ENCODE measurements around the gene RNASEH1. TPM values are rescaled to one million over a fixed set of nuclear protein-coding genes. Genes with fewer than 3 reads are reported as not detected.

Gene RNASEH1
- total and polyA plus RNA-seq, 2 of the 13 experiments (the other 11 are each of a cell fraction or from before 2014, with no cell fraction given): 14.5 to 57.4 TPM

DNA sequence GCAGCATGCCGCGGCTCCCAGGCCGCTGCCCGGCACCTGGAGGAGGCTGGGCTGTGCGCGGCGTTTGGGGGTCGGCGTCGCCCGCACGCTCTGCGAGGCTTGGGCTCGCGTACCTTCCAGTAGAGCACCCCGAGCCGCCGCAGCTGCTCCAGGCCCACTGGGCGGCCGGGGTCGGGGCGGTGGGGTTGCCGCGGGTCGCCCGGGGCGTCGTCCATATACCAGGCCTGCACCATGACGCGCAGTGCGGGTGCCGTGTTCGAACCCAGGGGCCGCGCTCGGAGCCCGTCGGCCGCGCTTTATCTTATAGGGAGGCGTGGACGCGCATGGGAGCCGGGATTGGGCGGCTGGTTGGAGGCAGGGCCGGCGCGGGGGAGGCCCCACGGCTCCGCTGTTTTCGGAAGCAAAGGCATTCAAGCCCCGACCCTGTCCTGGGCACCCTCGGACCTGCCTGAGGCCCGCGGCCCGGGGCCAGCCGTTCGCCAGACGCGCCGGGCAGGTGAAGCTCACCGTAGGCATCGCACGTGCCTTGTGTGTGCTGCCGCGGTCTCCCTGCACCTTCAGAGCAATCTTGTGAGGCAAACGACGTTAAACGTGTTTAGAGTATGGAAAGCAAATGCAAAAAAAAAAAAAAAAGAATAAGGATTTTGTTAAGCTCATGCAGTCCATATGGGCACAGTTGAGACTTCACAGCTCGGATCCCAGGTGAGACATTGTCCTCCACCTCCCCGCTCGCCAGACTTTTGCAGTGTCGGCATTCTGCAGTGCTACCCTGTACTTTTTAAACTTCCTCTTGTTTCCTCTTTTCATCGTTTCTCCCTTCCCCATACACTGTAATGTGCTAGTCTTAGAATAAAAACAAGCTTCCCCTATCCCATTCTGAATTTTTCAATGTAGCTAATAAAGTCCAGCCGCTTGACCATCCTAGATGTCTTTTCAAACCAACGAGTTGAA lies 38.6 kb downstream of the RNASEH1 start, which contains the start of gene ADI1 (continued):
- TF ChIP-seq TAF1 (CRISPR knock-in tag; IDR thresholded peaks at IDR 0.05) (peak; percentile 73), SAFB2 (CRISPR knock-in tag; IDR thresholded peaks at IDR 0.05; ENCODE audit: borderline replicate concordance, low read depth) (peak; percentile 78; the same call in 1 of the 2 replicates), KDM4B (CRISPR knock-in tag; IDR thresholded peaks at IDR 0.05) (no peak; the same call in none of the 2 replicates), RARG (CRISPR knock-in tag; IDR thresholded peaks at IDR 0.05; ENCODE audit: low read depth) (peak; percentile 54; the same call in 1 of the 2 replicates), ZNF652 (CRISPR knock-in tag; IDR thresholded peaks at IDR 0.05; ENCODE audit: borderline replicate concordance, low read depth) (peak; percentile 33; the same call in 1 of the 2 replicates), NFKB2 (CRISPR knock-in tag; IDR thresholded peaks at IDR 0.05; ENCODE audit: borderline replicate concordance) (peak; percentile 82; the same call in 1 of the 2 replicates), ZNF234 (CRISPR knock-in tag; conservative IDR thresholded peaks at IDR 0.05) (peak; percentile 98; the same call in 1 of the 2 replicates), SMAD1 (CRISPR knock-in tag; IDR thresholded peaks at IDR 0.05; ENCODE audit: borderline replicate concordance, low read depth) (peak; percentile 88; the same call in 1 of the 2 replicates), ZNF883 (CRISPR knock-in tag; IDR thresholded peaks at IDR 0.05; ENCODE audit: not compliant biosample characterization) (peak; percentile 34), ZNF720 (CRISPR knock-in tag; IDR thresholded peaks at IDR 0.05) (peak; percentile 53; the same call in 1 of the 2 replicates), ZNF24 (IDR thresholded peaks at IDR 0.05) (0 out of 2 replicates have a peak, but pooled peaks have one; percentile 58), RORA (CRISPR knock-in tag; IDR thresholded peaks at IDR 0.05) (no peak), SRF (IDR thresholded peaks at IDR 0.05; ENCODE audit: low read depth, low read length) (0 out of 2 replicates have a peak, but pooled peaks have one; percentile 19), STAG1 (CRISPR knock-in tag; IDR thresholded peaks at IDR 0.05) (no peak; the same call in none of the 2 replicates), ZNF34 (CRISPR knock-in tag; IDR thresholded peaks at IDR 0.05; ENCODE audit: borderline replicate concordance) (no peak), ZFP41 (CRISPR knock-in tag; IDR thresholded peaks at IDR 0.05; ENCODE audit: borderline replicate concordance) (peak; percentile 92; the same call in 1 of the 2 replicates), ZMYM3 (CRISPR knock-in tag; IDR thresholded peaks at IDR 0.05) (peak; percentile 28; the same call in 1 of the 2 replicates), TRIM24 (CRISPR knock-in tag; IDR thresholded peaks at IDR 0.05) (no peak)
- TF ChIP-seq, protein P1, sequence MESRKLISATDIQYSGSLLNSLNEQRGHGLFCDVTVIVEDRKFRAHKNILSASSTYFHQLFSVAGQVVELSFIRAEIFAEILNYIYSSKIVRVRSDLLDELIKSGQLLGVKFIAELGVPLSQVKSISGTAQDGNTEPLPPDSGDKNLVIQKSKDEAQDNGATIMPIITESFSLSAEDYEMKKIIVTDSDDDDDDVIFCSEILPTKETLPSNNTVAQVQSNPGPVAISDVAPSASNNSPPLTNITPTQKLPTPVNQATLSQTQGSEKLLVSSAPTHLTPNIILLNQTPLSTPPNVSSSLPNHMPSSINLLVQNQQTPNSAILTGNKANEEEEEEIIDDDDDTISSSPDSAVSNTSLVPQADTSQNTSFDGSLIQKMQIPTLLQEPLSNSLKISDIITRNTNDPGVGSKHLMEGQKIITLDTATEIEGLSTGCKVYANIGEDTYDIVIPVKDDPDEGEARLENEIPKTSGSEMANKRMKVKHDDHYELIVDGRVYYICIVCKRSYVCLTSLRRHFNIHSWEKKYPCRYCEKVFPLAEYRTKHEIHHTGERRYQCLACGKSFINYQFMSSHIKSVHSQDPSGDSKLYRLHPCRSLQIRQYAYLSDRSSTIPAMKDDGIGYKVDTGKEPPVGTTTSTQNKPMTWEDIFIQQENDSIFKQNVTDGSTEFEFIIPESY (CRISPR knock-in tag; IDR thresholded peaks at IDR 0.05): peak; percentile 39
- TF ChIP-seq, protein P2, sequence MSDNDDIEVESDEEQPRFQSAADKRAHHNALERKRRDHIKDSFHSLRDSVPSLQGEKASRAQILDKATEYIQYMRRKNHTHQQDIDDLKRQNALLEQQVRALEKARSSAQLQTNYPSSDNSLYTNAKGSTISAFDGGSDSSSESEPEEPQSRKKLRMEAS (IDR thresholded peaks at IDR 0.05): peak; percentile 94
- TF ChIP-seq, protein P3, sequence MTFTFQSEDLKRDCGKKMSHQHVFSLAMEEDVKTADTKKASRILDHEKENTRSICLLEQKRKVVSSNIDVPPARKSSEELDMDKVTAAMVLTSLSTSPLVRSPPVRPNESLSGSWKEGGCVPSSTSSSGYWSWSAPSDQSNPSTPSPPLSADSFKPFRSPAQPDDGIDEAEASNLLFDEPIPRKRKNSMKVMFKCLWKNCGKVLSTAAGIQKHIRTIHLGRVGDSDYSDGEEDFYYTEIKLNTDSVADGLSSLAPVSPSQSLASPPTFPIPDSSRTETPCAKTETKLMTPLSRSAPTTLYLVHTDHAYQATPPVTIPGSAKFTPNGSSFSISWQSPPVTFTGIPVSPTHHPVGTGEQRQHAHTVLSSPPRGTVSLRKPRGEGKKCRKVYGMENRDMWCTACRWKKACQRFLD (CRISPR knock-in tag; IDR thresholded peaks at IDR 0.05; ENCODE audit: borderline replicate concordance): peak; percentile 97
- TF ChIP-seq, protein P4, sequence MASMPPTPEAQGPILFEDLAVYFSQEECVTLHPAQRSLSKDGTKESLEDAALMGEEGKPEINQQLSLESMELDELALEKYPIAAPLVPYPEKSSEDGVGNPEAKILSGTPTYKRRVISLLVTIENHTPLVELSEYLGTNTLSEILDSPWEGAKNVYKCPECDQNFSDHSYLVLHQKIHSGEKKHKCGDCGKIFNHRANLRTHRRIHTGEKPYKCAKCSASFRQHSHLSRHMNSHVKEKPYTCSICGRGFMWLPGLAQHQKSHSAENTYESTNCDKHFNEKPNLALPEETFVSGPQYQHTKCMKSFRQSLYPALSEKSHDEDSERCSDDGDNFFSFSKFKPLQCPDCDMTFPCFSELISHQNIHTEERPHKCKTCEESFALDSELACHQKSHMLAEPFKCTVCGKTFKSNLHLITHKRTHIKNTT (CRISPR knock-in tag; IDR thresholded peaks at IDR 0.05): no peak
- TF ChIP-seq, protein P5, sequence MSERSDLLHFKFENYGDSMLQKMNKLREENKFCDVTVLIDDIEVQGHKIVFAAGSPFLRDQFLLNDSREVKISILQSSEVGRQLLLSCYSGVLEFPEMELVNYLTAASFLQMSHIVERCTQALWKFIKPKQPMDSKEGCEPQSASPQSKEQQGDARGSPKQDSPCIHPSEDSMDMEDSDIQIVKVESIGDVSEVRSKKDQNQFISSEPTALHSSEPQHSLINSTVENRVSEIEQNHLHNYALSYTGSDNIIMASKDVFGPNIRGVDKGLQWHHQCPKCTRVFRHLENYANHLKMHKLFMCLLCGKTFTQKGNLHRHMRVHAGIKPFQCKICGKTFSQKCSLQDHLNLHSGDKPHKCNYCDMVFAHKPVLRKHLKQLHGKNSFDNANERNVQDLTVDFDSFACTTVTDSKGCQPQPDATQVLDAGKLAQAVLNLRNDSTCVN (CRISPR knock-in tag; IDR thresholded peaks at IDR 0.05; ENCODE audit: borderline replicate concordance): 0 out of 2 replicates have a peak, but pooled peaks have one; percentile 15

Measured in HepG2 (cell line).